DOHH2 (cell line): ENCODE data around the gene TIAM2.

Experiments used
- CTCF ChIP-seq: fragments of 200-600 bp; sonication (generic); IDR thresholded peaks from one replicate; pipeline ENCODE4 v1.5.1; 2014; ENCODE audit warnings: antibody characterized with exemption, mild to moderate bottlenecking, low read depth, low read length; ENCODE audit not compliant: poor library complexity, severe bottlenecking
- EZH2phosphoT487 ChIP-seq: fragments of 200-600 bp; sonication (generic); IDR thresholded peaks from 2 replicates; pipeline ENCODE4 v1.6.1; 2017; ENCODE audit warnings: borderline replicate concordance, mild to moderate bottlenecking, antibody characterized with exemption, low read length, moderate library complexity, mixed read lengths

- TF ChIP-seq CTCF, result no peak
- no peak for TF ChIP-seq EZH2phosphoT487
Measured at GRCh38 chr6:155284775-155285174, 289.7 kb downstream of the TIAM2 start.
